Lower leg skin (tissue), 3 donors: Measurements from ENCODE around the gene ITGB5.

ENCODE experiments used
- CTCF ChIP-seq, 3 donors: fragments of 450-650 bp; IDR thresholded peaks; one replicate each; pipeline ENCODE4 v1.5.1; 2016; ENCODE audit warnings: antibody characterized with exemption in 3 of 3, mild to moderate bottlenecking in 3 of 3, moderate library complexity in 2 of 3
- POLR2A ChIP-seq, 2 donors: fragments of 450-650 bp; IDR thresholded peaks; one replicate each; pipeline ENCODE4 v1.6.1; 2016 to 2017; ENCODE audit warnings: antibody characterized with exemption in 2 of 2, mild to moderate bottlenecking in 1 of 2, moderate library complexity in 1 of 2

DNA sequence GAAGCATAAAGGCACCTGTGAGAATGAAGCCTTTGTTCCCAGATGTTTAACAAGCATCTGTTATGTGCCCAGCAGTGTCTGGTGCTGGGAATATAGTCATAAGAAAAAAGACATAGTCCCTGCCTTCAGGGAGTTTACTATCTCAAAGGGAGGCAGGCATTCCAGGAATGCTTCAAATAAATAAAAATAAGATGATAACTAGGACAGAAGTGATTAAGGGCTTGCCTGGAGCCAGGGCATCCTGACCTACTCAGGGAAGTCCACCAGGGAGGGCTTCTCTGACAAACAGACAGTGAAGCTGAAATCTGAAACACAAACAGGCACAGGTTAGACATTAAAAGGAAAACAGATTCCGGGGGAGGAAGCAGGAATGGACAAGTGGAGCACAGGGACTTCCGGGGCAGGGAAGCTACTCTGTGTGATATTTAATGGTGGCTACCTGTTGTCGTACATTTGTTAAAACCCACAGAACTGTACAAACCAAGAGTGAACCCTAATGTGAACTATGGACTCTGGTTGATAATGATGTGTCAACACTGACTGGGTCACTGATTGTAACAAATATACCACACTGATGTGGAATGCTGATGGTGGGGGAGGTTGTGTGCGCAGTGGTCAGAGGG lies 53.3 kb downstream of the ITGB5 start:
- TF ChIP-seq POLR2A (IDR thresholded peaks at IDR 0.05) (no peak), CTCF (IDR thresholded peaks at IDR 0.05) (no peak)
